IPS-NIHi11 (cell line): Measurements from ENCODE around the gene SLC7A6.

Experiments used
- DNase-seq: peaks from one replicate; pipeline ENCODE4 v3.0.0; 2012; ENCODE audit warnings: mixed read lengths, low spot score

The SLC7A6 gene

DNA sequence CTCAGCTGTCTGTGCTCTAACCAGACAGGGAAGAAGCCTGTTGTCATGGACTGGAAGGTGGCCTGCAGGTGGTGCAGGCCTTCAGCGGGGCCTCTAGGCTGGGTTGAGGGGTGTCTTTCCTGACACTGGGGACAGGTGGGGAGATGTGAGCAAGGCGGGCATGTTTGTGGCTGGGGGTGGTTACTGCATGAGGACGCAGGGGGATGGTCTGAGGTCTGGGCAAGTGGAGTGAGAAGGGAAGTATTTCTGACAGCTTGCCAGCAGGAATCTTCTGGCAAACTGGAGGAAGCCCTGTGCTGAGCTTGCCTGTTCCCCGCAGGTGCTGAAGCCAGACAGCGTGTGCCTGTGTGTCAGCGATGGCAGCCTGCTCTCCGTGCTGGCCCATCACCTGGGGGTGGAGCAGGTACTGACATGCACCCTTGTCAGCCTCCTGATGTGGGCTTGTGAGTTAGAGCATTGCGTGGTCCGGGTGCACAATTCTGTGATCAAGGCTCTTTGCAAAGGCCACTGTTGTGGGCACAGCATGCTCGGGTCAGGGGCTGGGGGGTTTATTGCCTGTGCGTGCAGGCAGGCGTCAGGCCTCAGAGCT is 82.7 kb downstream of the SLC7A6 start:
- DNase-seq: no peak

DNA sequence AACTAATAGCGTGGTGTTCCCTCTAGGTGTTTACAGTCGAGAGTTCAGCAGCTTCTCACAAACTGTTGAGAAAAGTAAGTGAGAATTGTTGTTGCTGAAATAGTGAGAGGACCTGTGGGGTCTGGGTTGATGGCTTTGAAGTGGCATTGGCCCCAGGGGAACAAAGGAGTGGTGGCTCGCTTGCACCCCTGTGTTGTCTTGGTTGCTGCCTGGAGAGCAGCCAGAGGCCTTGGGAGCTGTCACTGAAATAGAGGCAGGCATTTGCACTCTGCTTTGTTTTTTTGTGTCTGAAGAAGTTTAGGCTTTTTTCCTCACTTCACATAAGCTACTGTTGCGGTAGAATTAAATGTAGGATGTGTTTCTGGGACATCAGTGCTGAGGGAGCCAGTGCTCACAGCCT is 83.3 kb downstream of the SLC7A6 start:
- no peak for DNase-seq

DNA sequence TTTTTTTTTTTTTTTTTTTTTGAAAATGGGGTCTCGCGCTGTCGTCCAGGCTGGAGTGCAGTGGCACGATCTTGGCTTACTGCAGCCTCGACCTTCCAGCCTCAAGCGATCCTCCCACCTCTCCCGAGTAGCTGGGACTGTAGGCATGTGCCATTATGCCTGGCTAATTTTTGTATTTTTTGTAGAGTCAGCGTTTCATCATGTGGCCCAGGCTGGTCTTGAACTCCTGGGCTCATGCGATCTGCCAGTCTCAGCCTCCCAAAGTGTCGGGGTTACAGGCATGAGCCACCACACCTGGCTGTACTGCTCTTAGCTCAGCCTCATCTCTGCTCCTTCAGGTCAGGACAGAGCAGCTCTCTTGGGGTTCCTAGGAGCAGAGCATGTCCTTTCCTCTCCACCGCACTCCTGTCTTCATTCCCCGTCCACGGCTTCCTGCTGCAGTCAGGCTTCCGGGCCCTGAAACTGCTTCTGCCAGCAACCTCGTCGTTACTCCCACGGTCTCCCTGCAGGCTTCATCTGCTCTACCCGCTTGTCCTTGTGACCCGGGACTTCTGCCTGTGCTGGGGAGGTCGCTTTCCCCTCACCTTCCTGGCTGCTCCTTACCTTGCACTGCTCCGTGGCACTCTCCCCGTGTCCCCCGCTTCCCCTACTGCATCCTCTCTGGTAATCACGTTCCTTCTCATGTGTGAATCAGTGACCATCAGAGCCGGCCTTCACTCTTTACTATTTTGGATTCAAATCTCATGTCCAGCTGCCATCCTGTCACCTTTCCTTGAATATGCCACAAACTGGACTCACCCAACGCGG is 84.5 kb downstream of the SLC7A6 start:
- no peak for DNase-seq

DNA sequence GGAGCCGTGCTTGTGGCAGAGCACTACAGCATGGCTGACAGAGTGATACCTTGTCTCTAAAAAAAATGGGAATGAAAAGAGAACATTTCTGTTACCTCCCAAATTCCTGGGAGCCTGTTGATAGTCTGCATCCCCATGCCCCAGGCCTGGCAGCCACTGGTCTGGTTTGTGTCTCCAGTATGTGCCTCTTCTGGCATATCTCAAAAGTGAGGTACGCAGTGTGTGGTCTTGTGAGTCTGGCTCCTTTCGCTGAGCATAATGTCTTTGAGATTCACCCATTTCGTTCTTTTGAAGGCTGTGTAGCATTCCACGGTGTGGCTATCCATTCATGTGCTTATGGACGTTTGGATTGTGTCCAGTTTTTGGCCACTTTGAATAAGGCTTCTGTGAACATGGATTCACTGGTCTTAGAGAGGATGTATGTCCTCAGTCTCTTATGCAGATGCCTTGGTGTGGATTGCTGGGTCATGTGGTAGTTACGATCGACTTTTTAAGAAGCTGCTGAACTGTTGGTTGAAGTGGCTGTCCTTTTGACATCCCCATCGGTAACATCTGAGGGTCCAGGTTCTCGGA is 85.6 kb downstream of the SLC7A6 start:
- DNase-seq: no peak

DNA sequence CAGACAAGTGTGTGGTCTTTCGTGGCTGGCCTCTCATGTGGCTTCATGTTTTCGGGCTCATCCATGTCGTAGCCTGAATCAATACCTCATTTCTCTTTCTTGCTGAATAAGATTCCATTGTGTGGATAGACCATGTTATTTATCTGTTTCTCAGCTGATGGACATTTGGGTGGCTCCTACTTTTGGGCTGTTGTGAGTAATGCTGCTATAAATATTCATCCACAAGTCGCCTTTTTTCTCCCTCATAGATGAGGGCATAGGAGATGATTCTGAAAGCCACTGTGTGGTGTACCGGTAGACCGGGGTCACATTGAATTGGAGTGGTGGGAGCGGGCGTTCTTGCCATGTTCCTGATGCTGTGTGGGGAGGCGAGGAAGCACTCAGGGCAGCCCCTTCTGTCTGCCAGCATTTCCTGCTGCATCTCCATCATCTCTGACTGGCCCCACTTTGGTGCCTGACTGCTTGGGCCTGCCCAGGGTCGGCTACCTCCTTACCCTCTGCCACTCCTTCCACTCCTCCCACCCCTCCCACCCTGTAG is 86.6 kb downstream of the SLC7A6 start:
- DNase-seq: no peak
